SK-N-SH (cell line): ENCODE measurements around the gene ST6GALNAC6.

Source experiments
- FOSL2 ChIP-seq: IDR thresholded peaks from 2 replicates; pipeline ENCODE4 v1.4.0; 2012; ENCODE audit warnings: low read depth, mild to moderate bottlenecking, moderate library complexity, borderline replicate concordance
- FOXM1 ChIP-seq: IDR thresholded peaks from 2 replicates; pipeline ENCODE4 v1.4.0; 2012; ENCODE audit warnings: low read depth, mild to moderate bottlenecking
- MXI1 ChIP-seq: IDR thresholded peaks from 2 replicates; pipeline ENCODE4 v1.6.1; 2012; ENCODE audit warnings: mild to moderate bottlenecking, low read depth, low read length, improper control_type of control experiment
- POLR2AphosphoS5 ChIP-seq: IDR thresholded peaks from 2 replicates; pipeline ENCODE4 v1.6.1; 2012; ENCODE audit warnings: low read depth, low read length
- SIN3A ChIP-seq: IDR thresholded peaks from 2 replicates; pipeline ENCODE4 v1.6.1; 2012; ENCODE audit warnings: low read depth, mild to moderate bottlenecking, low read length, moderate library complexity, borderline replicate concordance
- TAF1 ChIP-seq: IDR thresholded peaks from 2 replicates; pipeline ENCODE4 v1.6.1; 2012; ENCODE audit warnings: low read depth, mild to moderate bottlenecking, low read length, moderate library complexity, borderline replicate concordance
- TCF12 ChIP-seq: IDR thresholded peaks from 2 replicates; pipeline ENCODE4 v1.4.0; 2012
- TEAD4 ChIP-seq: IDR thresholded peaks from 2 replicates; pipeline ENCODE4 v1.4.0; 2012; ENCODE audit warnings: mild to moderate bottlenecking, borderline replicate concordance; ENCODE audit not compliant: insufficient read depth
- YY1 ChIP-seq: IDR thresholded peaks from 2 replicates; pipeline ENCODE4 v1.4.0; 2012; ENCODE audit warnings: low read depth, mild to moderate bottlenecking
- TF ChIP-seq, protein P1 (sequence below): IDR thresholded peaks from 2 replicates; pipeline ENCODE4 v1.6.1; 2012; ENCODE audit warnings: mild to moderate bottlenecking, low read depth, low read length, moderate library complexity
- TF ChIP-seq, protein P2 (sequence below): fragments of 200-600 bp; sonication (generic); IDR thresholded peaks from 2 replicates; pipeline ENCODE4 v1.6.1; 2017; ENCODE audit warnings: antibody characterized with exemption, mild to moderate bottlenecking, moderate library complexity

DNA sequence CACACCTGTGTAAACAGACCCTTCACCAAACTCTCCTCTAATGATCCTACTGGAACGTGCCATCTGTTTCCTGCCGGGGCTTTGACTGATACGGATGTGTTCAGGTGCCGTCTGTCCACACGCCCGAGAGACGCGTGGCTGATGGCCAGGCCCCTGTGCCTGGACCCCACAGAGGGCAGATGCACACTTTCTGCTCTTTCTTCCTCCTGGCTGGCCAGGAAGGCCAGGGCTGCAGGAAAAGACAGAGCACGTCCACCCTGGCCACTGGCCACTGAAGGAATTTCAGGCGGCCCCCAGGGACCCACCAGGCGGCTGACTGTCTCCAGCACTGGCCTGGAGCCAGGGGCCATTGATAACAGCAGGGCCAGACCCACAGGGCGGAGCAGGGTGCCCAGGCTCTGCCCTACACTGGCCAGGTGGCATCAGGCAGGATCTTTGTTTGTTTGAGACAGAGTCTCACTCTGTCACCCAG, 41.3 kb downstream of the ST6GALNAC6 start:
- TF ChIP-seq, protein P1, sequence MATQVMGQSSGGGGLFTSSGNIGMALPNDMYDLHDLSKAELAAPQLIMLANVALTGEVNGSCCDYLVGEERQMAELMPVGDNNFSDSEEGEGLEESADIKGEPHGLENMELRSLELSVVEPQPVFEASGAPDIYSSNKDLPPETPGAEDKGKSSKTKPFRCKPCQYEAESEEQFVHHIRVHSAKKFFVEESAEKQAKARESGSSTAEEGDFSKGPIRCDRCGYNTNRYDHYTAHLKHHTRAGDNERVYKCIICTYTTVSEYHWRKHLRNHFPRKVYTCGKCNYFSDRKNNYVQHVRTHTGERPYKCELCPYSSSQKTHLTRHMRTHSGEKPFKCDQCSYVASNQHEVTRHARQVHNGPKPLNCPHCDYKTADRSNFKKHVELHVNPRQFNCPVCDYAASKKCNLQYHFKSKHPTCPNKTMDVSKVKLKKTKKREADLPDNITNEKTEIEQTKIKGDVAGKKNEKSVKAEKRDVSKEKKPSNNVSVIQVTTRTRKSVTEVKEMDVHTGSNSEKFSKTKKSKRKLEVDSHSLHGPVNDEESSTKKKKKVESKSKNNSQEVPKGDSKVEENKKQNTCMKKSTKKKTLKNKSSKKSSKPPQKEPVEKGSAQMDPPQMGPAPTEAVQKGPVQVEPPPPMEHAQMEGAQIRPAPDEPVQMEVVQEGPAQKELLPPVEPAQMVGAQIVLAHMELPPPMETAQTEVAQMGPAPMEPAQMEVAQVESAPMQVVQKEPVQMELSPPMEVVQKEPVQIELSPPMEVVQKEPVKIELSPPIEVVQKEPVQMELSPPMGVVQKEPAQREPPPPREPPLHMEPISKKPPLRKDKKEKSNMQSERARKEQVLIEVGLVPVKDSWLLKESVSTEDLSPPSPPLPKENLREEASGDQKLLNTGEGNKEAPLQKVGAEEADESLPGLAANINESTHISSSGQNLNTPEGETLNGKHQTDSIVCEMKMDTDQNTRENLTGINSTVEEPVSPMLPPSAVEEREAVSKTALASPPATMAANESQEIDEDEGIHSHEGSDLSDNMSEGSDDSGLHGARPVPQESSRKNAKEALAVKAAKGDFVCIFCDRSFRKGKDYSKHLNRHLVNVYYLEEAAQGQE = no peak
- TF ChIP-seq, protein P2, sequence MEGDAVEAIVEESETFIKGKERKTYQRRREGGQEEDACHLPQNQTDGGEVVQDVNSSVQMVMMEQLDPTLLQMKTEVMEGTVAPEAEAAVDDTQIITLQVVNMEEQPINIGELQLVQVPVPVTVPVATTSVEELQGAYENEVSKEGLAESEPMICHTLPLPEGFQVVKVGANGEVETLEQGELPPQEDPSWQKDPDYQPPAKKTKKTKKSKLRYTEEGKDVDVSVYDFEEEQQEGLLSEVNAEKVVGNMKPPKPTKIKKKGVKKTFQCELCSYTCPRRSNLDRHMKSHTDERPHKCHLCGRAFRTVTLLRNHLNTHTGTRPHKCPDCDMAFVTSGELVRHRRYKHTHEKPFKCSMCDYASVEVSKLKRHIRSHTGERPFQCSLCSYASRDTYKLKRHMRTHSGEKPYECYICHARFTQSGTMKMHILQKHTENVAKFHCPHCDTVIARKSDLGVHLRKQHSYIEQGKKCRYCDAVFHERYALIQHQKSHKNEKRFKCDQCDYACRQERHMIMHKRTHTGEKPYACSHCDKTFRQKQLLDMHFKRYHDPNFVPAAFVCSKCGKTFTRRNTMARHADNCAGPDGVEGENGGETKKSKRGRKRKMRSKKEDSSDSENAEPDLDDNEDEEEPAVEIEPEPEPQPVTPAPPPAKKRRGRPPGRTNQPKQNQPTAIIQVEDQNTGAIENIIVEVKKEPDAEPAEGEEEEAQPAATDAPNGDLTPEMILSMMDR = no peak
- TF ChIP-seq MXI1 (peak; percentile 24; the same call in 1 of the 2 replicates), YY1 (no peak), TCF12 (no peak), SIN3A (no peak), FOSL2 (no peak), TEAD4 (no peak), TAF1 (no peak), POLR2AphosphoS5 (no peak), FOXM1 (no peak)
